ENCODE data around the gene MTHFR. TPM values are rescaled to one million over a fixed set of nuclear protein-coding genes. Genes with fewer than 3 reads are reported as not detected.

The MTHFR gene
- total RNA-seq, 2 donors from 2014 or later = 22.3 to 30.0 TPM

DNA sequence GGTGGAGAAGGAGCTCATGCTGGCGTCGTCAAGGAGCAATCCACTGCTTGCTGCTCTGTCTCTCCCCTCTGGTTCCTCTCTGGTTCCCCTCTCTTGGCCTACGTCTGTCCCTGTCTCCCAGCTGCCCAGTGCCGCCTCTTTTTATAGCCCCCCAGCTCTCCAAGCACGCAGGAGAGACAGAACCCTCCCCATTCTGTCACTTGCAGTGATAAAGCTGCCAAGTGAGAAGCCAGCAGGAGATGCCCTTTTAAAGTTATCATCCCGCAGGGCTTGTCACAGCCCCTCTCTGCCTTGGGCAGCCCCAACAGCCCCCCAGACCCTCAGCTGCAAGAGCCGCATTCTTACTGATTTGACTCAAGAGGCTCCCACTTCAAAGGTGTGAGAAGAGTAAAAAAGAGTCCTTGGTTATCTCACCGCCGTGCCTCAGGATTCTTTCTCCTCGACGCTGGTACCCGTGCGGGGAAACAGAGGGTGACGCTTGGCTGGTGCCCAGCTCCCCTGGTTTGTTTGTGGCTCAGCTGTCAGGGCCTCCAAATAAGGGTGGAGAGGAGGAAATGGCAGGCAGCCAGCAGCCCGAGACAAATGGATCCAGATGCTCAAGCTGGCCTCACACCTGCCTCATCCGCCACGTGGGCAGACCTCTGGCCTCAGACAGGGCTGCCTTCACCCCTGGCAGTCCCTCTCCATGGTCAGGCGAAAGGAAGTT lies 42.1 kb upstream of the MTHFR start, which contains the start of gene NPPA:
Gene NPPA, minus strand, starts transcription at position 117 of the 706 bp plus-strand sequence. Its CDS starts 99 bp downstream, at position 18.
- peaks cover under 1% of the 10 kb centered on the region for H3K27me3 Mint-ChIP-seq (ENCODE audit: insufficient read depth)
- peaks cover 2% of the 10 kb centered on the region for H3K4me1 Mint-ChIP-seq
- H3K27ac Mint-ChIP-seq = no peak within 1 kb of the TSS
- Histone ChIP-seq H3K27me3 (ENCODE audit: control insufficient read depth, insufficient read depth, low read length, poor library complexity, severe bottlenecking) (no peaks in the 10 kb centered on the region), H3K27ac (ENCODE audit: low read depth, low read length) (no peak within 1 kb of the TSS), H3K9me3 (ENCODE audit: control insufficient read depth, low read length) (no peaks in the 10 kb centered on the region), H3K36me3 (ENCODE audit: control insufficient read depth, insufficient read depth, low read length) (peaks cover 22% of the 10 kb centered on the region), H3K4me3 (ENCODE audit: low read length) (no peak within 1 kb of the TSS), H3K9ac (ENCODE audit: extremely low read depth, low read length, poor library complexity, severe bottlenecking) (no peak within 1 kb of the TSS), H3K4me1 (ENCODE audit: control insufficient read depth, insufficient read depth, low read length) (no peaks in the 10 kb centered on the region)
- DNase-seq = no peak
- H3K4me3 Mint-ChIP-seq = no peak within 1 kb of the TSS
- TF ChIP-seq CTCF (conservative IDR thresholded peaks at IDR 0.05) = no peak
- 91 to 97% methylated on average over 11 to 18 of the region's 18 CpGs for WGBS, 2 experiments (ENCODE audit: insufficient coverage in 1 of 2, insufficient read length in 1 of 2)
- H3K36me3 Mint-ChIP-seq (ENCODE audit: low read depth) = peaks cover 27% of the 10 kb centered on the region
- H3K9me3 Mint-ChIP-seq = no peaks in the 10 kb centered on the region

GRCh38 chr1:11845641-11846335 lies 40.0 kb upstream of the MTHFR start:
- Histone ChIP-seq H3K9ac (ENCODE audit: extremely low read depth, low read length, poor library complexity, severe bottlenecking) (no peak overlapping the region), H3K36me3 (ENCODE audit: control insufficient read depth, insufficient read depth, low read length) (peaks cover 41% of the 10 kb centered on the region), H3K4me3 (ENCODE audit: low read length) (no peak overlapping the region), H3K9me3 (ENCODE audit: control insufficient read depth, low read length) (no peaks in the 10 kb centered on the region), H3K4me1 (ENCODE audit: control insufficient read depth, insufficient read depth, low read length) (no peaks in the 10 kb centered on the region), H3K27ac (ENCODE audit: low read depth, low read length) (no peak overlapping the region), H3K27me3 (ENCODE audit: control insufficient read depth, insufficient read depth, low read length, poor library complexity, severe bottlenecking) (no peaks in the 10 kb centered on the region)
- Mint-ChIP-seq H3K27ac (no peak overlapping the region), H3K4me3 (no peak overlapping the region), H3K27me3 (ENCODE audit: insufficient read depth) (no peaks in the 10 kb centered on the region), H3K9me3 (no peaks in the 10 kb centered on the region), H3K36me3 (ENCODE audit: low read depth) (peaks cover 46% of the 10 kb centered on the region), H3K4me1 (peaks cover 2% of the 10 kb centered on the region)
- TF ChIP-seq CTCF (conservative IDR thresholded peaks at IDR 0.05) = peak; percentile 37
- DNase-seq = peak; percentile 57
- 81 to 83% methylated on average over 4 of the region's 5 CpGs for WGBS, 2 experiments (ENCODE audit: insufficient coverage in 1 of 2, insufficient read length in 1 of 2)

- WGBS, 2 experiments (ENCODE audit: insufficient coverage in 1 of 2, insufficient read length in 1 of 2) = 94 to 95% methylated on average over 16 to 19 of the region's 19 CpGs
- Histone ChIP-seq H3K4me3 (ENCODE audit: low read length) (no peak overlapping the region), H3K9ac (ENCODE audit: extremely low read depth, low read length, poor library complexity, severe bottlenecking) (no peak overlapping the region), H3K27me3 (ENCODE audit: control insufficient read depth, insufficient read depth, low read length, poor library complexity, severe bottlenecking) (no peaks in the 10 kb centered on the region), H3K9me3 (ENCODE audit: control insufficient read depth, low read length) (no peaks in the 10 kb centered on the region), H3K27ac (ENCODE audit: low read depth, low read length) (no peak overlapping the region), H3K4me1 (ENCODE audit: control insufficient read depth, insufficient read depth, low read length) (no peaks in the 10 kb centered on the region), H3K36me3 (ENCODE audit: control insufficient read depth, insufficient read depth, low read length) (peaks cover 67% of the 10 kb centered on the region)
- no peaks in the 10 kb centered on the region for H3K27me3 Mint-ChIP-seq (ENCODE audit: insufficient read depth)
- H3K27ac Mint-ChIP-seq = no peak overlapping the region
- DNase-seq = no peak
- H3K4me3 Mint-ChIP-seq = no peak overlapping the region
- TF ChIP-seq CTCF (conservative IDR thresholded peaks at IDR 0.05) = no peak
- peaks cover 2% of the 10 kb centered on the region for H3K4me1 Mint-ChIP-seq
- peaks cover 61% of the 10 kb centered on the region for H3K36me3 Mint-ChIP-seq (ENCODE audit: low read depth)
- H3K9me3 Mint-ChIP-seq = no peaks in the 10 kb centered on the region
These were observed 36.6 kb upstream of the MTHFR start for GRCh38 chr1:11842154-11843041.
